ENCODE measurements around the gene BCL7C. TPM values are rescaled to one million over a fixed set of nuclear protein-coding genes. Genes with fewer than 3 reads are reported as not detected.
A peak's percentile ranks its signal among the peaks of the same experiment; 100 is the strongest.

The BCL7C gene
- polyA plus RNA-seq, 1 donor (not counting 4 experiments of a cell fraction or from before 2014, with no cell fraction given) = 19.2 TPM

DNA sequence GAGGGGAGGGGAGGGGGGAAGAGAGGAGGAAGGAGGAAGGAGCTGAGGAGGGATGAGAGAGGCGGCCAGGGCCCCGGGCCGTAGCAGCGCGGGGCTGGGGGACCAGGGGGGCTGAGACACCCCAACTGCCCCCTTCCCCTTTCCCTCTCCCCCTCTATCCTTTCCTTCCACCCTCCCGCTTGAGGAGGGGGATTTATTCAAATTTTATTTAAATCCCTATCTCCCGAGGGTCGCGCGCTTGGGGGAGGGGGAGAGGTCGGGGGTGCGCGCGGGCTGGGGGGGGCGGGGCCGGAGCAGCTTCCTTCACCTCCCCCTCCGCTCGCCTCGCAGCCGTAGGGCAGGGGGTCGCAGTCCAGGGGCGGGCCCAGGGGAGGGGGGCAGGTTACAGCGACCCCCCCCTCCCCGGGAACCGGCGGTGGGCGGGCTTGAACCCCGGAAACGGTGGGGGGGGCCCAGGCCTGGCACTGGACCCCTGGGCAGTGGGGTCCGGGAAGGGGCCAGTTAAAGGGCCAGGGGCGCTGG is 29.7 kb upstream of the BCL7C start, which contains the start of gene FBXL19:
Gene FBXL19, plus strand, starts transcription at position 19 of the 522 bp plus-strand sequence. CDS start 2,183 bp downstream, outside the sequence.
- peak within 1 kb of the TSS; percentile 99 for H3K9ac ChIP-seq (ENCODE audit: control insufficient read depth, extremely low read depth, insufficient read depth, low read length)
- peak within 1 kb of the TSS; percentile 94 for H3K4me2 ChIP-seq (ENCODE audit: control insufficient read depth, extremely low read depth, insufficient read depth, low read depth, low read length)
- peak within 1 kb of the TSS; percentile 99 for H2AFZ ChIP-seq (ENCODE audit: control insufficient read depth, low read length)
- no peaks in the 10 kb centered on the region for H3K9me3 ChIP-seq (ENCODE audit: control insufficient read depth, low read depth, low read length)
- FAIRE-seq = no peak
- no peaks in the 10 kb centered on the region for H3K9me1 ChIP-seq (ENCODE audit: control insufficient read depth, extremely low read depth, insufficient read depth, low read length)
- H3K4me1 ChIP-seq (ENCODE audit: control insufficient read depth, extremely low read depth, insufficient read depth, low read length) = peaks cover 23% of the 10 kb centered on the region
- H3K27ac ChIP-seq (ENCODE audit: control insufficient read depth, insufficient read depth, low read length) = peak within 1 kb of the TSS; percentile 100
- H3K79me2 ChIP-seq (ENCODE audit: control insufficient read depth, insufficient read depth, low read length) = peaks cover 18% of the 10 kb centered on the region
- no peak for DNase-seq (ENCODE audit: low read depth, low spot score)
- peak within 1 kb of the TSS; percentile 51 to 99 (median 94) for H3K4me3 ChIP-seq (ENCODE audit: control insufficient read depth in 2 of 3, extremely low read depth in 1 of 3, insufficient read depth in 2 of 3, low read depth in 1 of 3, low read length in 3 of 3)
- peaks cover 0 to 6% of the 10 kb centered on the region in 2 experiments for H3K36me3 ChIP-seq (ENCODE audit: control insufficient read depth in 2 of 2, extremely low read depth in 1 of 2, insufficient read depth in 2 of 2, low read length in 2 of 2)
- no peaks in the 10 kb centered on the region for H3K27me3 ChIP-seq (ENCODE audit: control insufficient read depth, extremely low read depth, insufficient read depth, low read length)
- TF ChIP-seq, protein P1, sequence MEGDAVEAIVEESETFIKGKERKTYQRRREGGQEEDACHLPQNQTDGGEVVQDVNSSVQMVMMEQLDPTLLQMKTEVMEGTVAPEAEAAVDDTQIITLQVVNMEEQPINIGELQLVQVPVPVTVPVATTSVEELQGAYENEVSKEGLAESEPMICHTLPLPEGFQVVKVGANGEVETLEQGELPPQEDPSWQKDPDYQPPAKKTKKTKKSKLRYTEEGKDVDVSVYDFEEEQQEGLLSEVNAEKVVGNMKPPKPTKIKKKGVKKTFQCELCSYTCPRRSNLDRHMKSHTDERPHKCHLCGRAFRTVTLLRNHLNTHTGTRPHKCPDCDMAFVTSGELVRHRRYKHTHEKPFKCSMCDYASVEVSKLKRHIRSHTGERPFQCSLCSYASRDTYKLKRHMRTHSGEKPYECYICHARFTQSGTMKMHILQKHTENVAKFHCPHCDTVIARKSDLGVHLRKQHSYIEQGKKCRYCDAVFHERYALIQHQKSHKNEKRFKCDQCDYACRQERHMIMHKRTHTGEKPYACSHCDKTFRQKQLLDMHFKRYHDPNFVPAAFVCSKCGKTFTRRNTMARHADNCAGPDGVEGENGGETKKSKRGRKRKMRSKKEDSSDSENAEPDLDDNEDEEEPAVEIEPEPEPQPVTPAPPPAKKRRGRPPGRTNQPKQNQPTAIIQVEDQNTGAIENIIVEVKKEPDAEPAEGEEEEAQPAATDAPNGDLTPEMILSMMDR (optimal IDR thresholded peaks at IDR 0.05 in 1 of 3, IDR thresholded peaks at IDR 0.05 in 1 of 3, conservative IDR thresholded peaks at IDR 0.05 in 1 of 3; ENCODE audit: extremely low read depth in 1 of 3, insufficient read depth in 2 of 3, low read length in 3 of 3) = no peak
- TF ChIP-seq EZH2 (IDR thresholded peaks at IDR 0.05; ENCODE audit: low read length) = no peak
- H4K20me1 ChIP-seq (ENCODE audit: control insufficient read depth, extremely low read depth, insufficient read depth, low read length) = no peaks in the 10 kb centered on the region
- dilution Hi-C loops (cut with MboI; ENCODE audit: extremely low pct_ligation_motif_present, low sequenced_read_pairs) = no loop called here

DNA sequence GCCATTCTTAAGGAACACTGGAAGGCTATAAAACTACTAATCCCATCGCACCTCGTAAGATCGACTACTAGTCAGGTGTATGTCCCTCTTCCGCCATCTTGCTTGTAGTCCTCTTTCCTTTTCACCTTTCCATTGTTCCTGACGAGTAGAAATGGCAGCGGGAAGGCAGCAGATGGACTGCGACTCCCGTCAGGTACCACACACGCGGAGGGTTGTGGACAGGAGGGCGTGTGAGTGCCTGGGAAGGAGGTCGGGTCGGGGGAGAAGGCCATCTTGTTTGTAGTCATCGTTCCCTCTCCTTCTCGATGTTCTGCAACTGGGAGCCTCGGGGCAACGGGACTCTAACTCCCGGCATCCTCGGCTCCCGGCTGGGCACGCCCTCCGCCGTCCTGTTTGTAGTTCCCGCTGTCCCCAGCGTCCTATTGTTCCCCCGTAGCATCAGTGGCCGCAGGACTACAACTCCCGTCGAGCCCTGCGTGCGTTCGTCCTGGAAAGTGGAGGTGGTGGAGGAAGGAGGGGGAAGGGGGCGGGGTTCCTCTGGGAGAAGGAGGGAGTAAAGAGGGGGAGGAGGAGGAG is 29.2 kb upstream of the BCL7C start:
- Histone ChIP-seq H3K4me1 (ENCODE audit: control insufficient read depth, extremely low read depth, insufficient read depth, low read length) (peaks cover 23% of the 10 kb centered on the region), H3K4me3 (ENCODE audit: control insufficient read depth in 2 of 3, extremely low read depth in 1 of 3, insufficient read depth in 2 of 3, low read depth in 1 of 3, low read length in 3 of 3) (peak overlapping the region; percentile 51 to 99 (median 94)), H3K36me3 (ENCODE audit: control insufficient read depth in 2 of 2, extremely low read depth in 1 of 2, insufficient read depth in 2 of 2, low read length in 2 of 2) (peaks cover 0 to 6% of the 10 kb centered on the region in 2 experiments), H3K4me2 (ENCODE audit: control insufficient read depth, extremely low read depth, insufficient read depth, low read depth, low read length) (peak overlapping the region; percentile 86), H3K9me1 (ENCODE audit: control insufficient read depth, extremely low read depth, insufficient read depth, low read length) (no peaks in the 10 kb centered on the region), H3K9ac (ENCODE audit: control insufficient read depth, extremely low read depth, insufficient read depth, low read length) (peak overlapping the region; percentile 99), H3K9me3 (ENCODE audit: control insufficient read depth, low read depth, low read length) (no peaks in the 10 kb centered on the region), H3K27ac (ENCODE audit: control insufficient read depth, insufficient read depth, low read length) (peak overlapping the region; percentile 100), H4K20me1 (ENCODE audit: control insufficient read depth, extremely low read depth, insufficient read depth, low read length) (no peaks in the 10 kb centered on the region), H3K79me2 (ENCODE audit: control insufficient read depth, insufficient read depth, low read length) (peaks cover 18% of the 10 kb centered on the region), H2AFZ (ENCODE audit: control insufficient read depth, low read length) (peak overlapping the region; percentile 99), H3K27me3 (ENCODE audit: control insufficient read depth, extremely low read depth, insufficient read depth, low read length) (no peaks in the 10 kb centered on the region)
- DNase-seq (ENCODE audit: low read depth, low spot score) (peak; percentile 99), FAIRE-seq (peak; percentile 39)
- dilution Hi-C loops (cut with MboI; ENCODE audit: extremely low pct_ligation_motif_present, low sequenced_read_pairs) = no loop called here
- TF ChIP-seq, protein P1 (optimal IDR thresholded peaks at IDR 0.05 in 1 of 3, IDR thresholded peaks at IDR 0.05 in 1 of 3, conservative IDR thresholded peaks at IDR 0.05 in 1 of 3; ENCODE audit: extremely low read depth in 1 of 3, insufficient read depth in 2 of 3, low read length in 3 of 3) = no peak
